C4-2B (cell line): ENCODE data around the gene LTBP2.

ENCODE experiments used
- ZFX ChIP-seq: fragments of 450-650 bp; IDR thresholded peaks from 2 replicates; pipeline ENCODE4 v1.6.1; 2017
- TF ChIP-seq, protein P1 (sequence below): fragments of 450-650 bp; conservative IDR thresholded peaks from 2 replicates; pipeline ENCODE4 v1.5.1; 2017; ENCODE audit warnings: mild to moderate bottlenecking

DNA sequence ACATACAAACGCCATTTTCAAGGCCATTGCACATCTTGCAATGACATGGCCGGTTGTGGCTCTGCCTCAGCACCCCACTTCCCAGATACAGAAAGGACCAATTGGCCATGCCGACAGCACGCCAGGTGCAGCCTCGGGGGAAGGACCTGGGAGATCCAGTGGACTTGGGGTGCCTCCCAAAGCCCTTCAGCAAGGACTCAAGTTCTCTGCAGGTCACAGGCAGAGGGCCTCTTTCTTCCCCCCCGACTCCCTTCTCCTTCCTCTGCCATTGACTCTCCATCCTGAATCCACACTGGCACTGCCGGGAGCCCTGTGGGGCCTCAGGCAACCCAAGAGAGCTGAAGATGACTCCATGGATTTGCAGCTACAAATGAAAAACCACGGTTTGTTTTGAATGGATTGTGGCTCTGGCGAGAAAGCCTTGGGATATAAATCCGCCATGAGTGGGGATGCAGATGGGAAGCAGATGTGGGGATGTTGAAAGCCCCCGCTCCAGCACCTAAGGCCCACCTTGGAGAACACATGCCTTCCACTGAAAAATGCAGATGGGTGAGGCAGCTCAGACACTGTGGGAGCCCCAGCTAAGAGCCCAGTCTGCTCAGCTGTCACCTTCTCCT, 35.1 kb upstream of the LTBP2 start:
- TF ChIP-seq, protein P1, sequence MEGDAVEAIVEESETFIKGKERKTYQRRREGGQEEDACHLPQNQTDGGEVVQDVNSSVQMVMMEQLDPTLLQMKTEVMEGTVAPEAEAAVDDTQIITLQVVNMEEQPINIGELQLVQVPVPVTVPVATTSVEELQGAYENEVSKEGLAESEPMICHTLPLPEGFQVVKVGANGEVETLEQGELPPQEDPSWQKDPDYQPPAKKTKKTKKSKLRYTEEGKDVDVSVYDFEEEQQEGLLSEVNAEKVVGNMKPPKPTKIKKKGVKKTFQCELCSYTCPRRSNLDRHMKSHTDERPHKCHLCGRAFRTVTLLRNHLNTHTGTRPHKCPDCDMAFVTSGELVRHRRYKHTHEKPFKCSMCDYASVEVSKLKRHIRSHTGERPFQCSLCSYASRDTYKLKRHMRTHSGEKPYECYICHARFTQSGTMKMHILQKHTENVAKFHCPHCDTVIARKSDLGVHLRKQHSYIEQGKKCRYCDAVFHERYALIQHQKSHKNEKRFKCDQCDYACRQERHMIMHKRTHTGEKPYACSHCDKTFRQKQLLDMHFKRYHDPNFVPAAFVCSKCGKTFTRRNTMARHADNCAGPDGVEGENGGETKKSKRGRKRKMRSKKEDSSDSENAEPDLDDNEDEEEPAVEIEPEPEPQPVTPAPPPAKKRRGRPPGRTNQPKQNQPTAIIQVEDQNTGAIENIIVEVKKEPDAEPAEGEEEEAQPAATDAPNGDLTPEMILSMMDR = no peak
- no peak for TF ChIP-seq ZFX
